IMR-90 (cell line): Measurements from ENCODE around the gene SPIN2A. TPM values are rescaled to one million over a fixed set of nuclear protein-coding genes. Genes with fewer than 3 reads are reported as not detected.
"Not testable (repeated sequence)": the region's sequence is repeated elsewhere in the genome, so short reads cannot be mapped to it uniquely, and the experiment has no call there.

Source experiments
- ATAC-seq: fragments of 200-7000 bp; cut with Tn5 transposase; 2 replicates; pipeline ENCODE4 v1.9.1; 2020; ENCODE audit warnings: low read depth, mild to moderate bottlenecking, moderate library complexity
- BruUV-seq: library from RNA; stranded (reverse); fragments of 400-500 nt; replicated peaks from 2 replicates; lab custom pipeline; 2021; lab: Mats Ljungman, UMichigan
- CTCF ChIA-PET: fragments of 300-600 bp; formaldehyde crosslinking; extraction: SDS; loops from one replicate; lab custom pipeline; 2021; ENCODE audit warnings: antibody characterized with exemption; lab: Yijun Ruan, JAX
- POLR2A ChIA-PET: fragments of 300-600 bp; sonication (Branson Sonifier 250); formaldehyde crosslinking; loops from one replicate; lab custom pipeline; 2022; ENCODE audit warnings: antibody characterized with exemption; ENCODE audit not compliant: unreplicated experiment; lab: Charles Lee
- DNase-seq: peaks from one replicate; pipeline ENCODE4 v3.0.0; 2013
- H2AFZ ChIP-seq: replicated peaks from 2 replicates; pipeline ENCODE3; 2013; ENCODE audit warnings: low read length, mild to moderate bottlenecking; ENCODE audit not compliant: poor library complexity
- H2AK5ac ChIP-seq: 2 replicates; pipeline ENCODE4 v1.6.1; 2013; ENCODE audit warnings: low read depth, low read length, inconsistent platforms
- H2AK9ac ChIP-seq: replicated peaks from 2 replicates; pipeline ENCODE3; 2013; ENCODE audit warnings: mild to moderate bottlenecking, low read depth, low read length, moderate library complexity; ENCODE audit not compliant: poor library complexity
- H2BK120ac ChIP-seq: 2 replicates; pipeline ENCODE4 v1.6.1; 2013; ENCODE audit warnings: low read depth, low read length, inconsistent platforms
- H2BK15ac ChIP-seq: 3 replicates; pipeline ENCODE4 v1.6.1; 2013; ENCODE audit warnings: low read depth, low read length, inconsistent platforms
- H2BK20ac ChIP-seq: 2 replicates; pipeline ENCODE4 v1.6.1; 2013; ENCODE audit warnings: low read depth, mild to moderate bottlenecking, inconsistent platforms, low read length, moderate library complexity
- H2BK5ac ChIP-seq: 2 replicates; pipeline ENCODE4 v1.6.1; 2013; ENCODE audit warnings: mild to moderate bottlenecking, low read depth, low read length, inconsistent platforms; ENCODE audit not compliant: poor library complexity, severe bottlenecking
- H3K14ac ChIP-seq: replicated peaks from 2 replicates; pipeline ENCODE4 v1.6.1; 2013; ENCODE audit warnings: low read depth, low read length, inconsistent platforms
- H3K18ac ChIP-seq: 2 replicates; pipeline ENCODE4 v1.6.1; 2013; ENCODE audit warnings: low read depth, low read length, control low read depth
- H3K23ac ChIP-seq: 2 replicates; pipeline ENCODE4 v1.6.1; 2013; ENCODE audit warnings: low read depth, low read length, inconsistent platforms
- H3K27ac ChIP-seq: 2 replicates; pipeline ENCODE4 v1.5.1; 2013; ENCODE audit warnings: mild to moderate bottlenecking, control low read depth, low read length; ENCODE audit not compliant: insufficient read depth
- H3K27me3 ChIP-seq: 2 replicates; pipeline ENCODE4 v1.6.1; 2013; ENCODE audit warnings: low read length; ENCODE audit not compliant: control insufficient read depth, insufficient read depth
- H3K36me3 ChIP-seq: 2 replicates; pipeline ENCODE4 v1.6.1; 2013; ENCODE audit warnings: low read length, mixed read lengths; ENCODE audit not compliant: control insufficient read depth, insufficient read depth
- H3K4ac ChIP-seq: 2 replicates; pipeline ENCODE4 v1.6.1; 2013; ENCODE audit warnings: low read depth, low read length, inconsistent platforms
- H3K4me1 ChIP-seq: 2 replicates; pipeline ENCODE4 v1.6.1; 2013; ENCODE audit warnings: low read length, mixed read lengths; ENCODE audit not compliant: control insufficient read depth, insufficient read depth
- H3K4me2 ChIP-seq: 2 replicates; pipeline ENCODE4 v1.6.1; 2013; ENCODE audit warnings: low read depth, mild to moderate bottlenecking, control low read depth, low read length, moderate library complexity
- H3K4me3 ChIP-seq: 2 replicates; pipeline ENCODE4 v1.5.1; 2013; ENCODE audit warnings: low read depth, mild to moderate bottlenecking, control low read depth, low read length, moderate library complexity; ENCODE audit not compliant: insufficient read depth
- H3K56ac ChIP-seq: 2 replicates; pipeline ENCODE4 v1.6.1; 2013; ENCODE audit warnings: low read length, inconsistent platforms; ENCODE audit not compliant: insufficient read depth; ENCODE audit errors: extremely low read depth
- H3K79me1 ChIP-seq, 2 experiments: 2 replicates each; pipeline ENCODE4 v1.6.1; 2013; ENCODE audit warnings: low read length in 2 of 2, inconsistent platforms in 1 of 2, low read depth in 1 of 2
- H3K9ac ChIP-seq: 2 replicates; pipeline ENCODE4 v1.6.1; 2013; ENCODE audit warnings: low read depth, low read length, control low read depth
- H3K9me1 ChIP-seq: 2 replicates; pipeline ENCODE4 v1.6.1; 2013; ENCODE audit warnings: low read length, inconsistent platforms; ENCODE audit not compliant: insufficient read depth
- H3K9me3 ChIP-seq: 2 replicates; pipeline ENCODE4 v1.6.1; 2013; ENCODE audit warnings: low read length; ENCODE audit not compliant: control insufficient read depth, insufficient read depth
- H4K20me1 ChIP-seq: 2 replicates; pipeline ENCODE4 v1.6.1; 2013; ENCODE audit warnings: low read length, inconsistent platforms; ENCODE audit not compliant: insufficient read depth
- H4K5ac ChIP-seq: 2 replicates; pipeline ENCODE4 v1.6.1; 2013; ENCODE audit warnings: mild to moderate bottlenecking, low read depth, low read length, control low read depth
- H4K8ac ChIP-seq, 2 experiments: 2 replicates each; pipeline ENCODE4 v1.6.1; 2013; ENCODE audit warnings: low read depth in 2 of 2, low read length in 2 of 2, control low read depth in 1 of 2, inconsistent platforms in 1 of 2
- H4K91ac ChIP-seq: 2 replicates; pipeline ENCODE4 v1.6.1; 2013; ENCODE audit warnings: low read depth, low read length, inconsistent platforms; ENCODE audit not compliant: insufficient read depth
- CEBPB ChIP-seq: IDR thresholded peaks from 2 replicates; pipeline ENCODE4 v1.6.1; 2012; ENCODE audit warnings: low read depth, low read length, improper control_type of control experiment
- ELK1 ChIP-seq: fragments of 150-350 bp; IDR thresholded peaks from 2 replicates; pipeline ENCODE4 v1.6.1; 2016; ENCODE audit warnings: low read depth, mild to moderate bottlenecking, low read length, moderate library complexity, borderline replicate concordance
- FOS ChIP-seq: fragments of 150-350 bp; IDR thresholded peaks from 2 replicates; pipeline ENCODE4 v1.6.1; 2016; ENCODE audit warnings: low read depth, low read length
- MAFK ChIP-seq: IDR thresholded peaks from 2 replicates; pipeline ENCODE4 v1.6.1; 2012; ENCODE audit warnings: low read depth, low read length, improper control_type of control experiment
- MXI1 ChIP-seq: IDR thresholded peaks from 2 replicates; pipeline ENCODE4 v1.6.1; 2012; ENCODE audit warnings: low read depth, mild to moderate bottlenecking, low read length, moderate library complexity, borderline replicate concordance
- NFE2L2 ChIP-seq: fragments of 150-350 bp; IDR thresholded peaks from 2 replicates; pipeline ENCODE4 v1.6.1; 2016; ENCODE audit warnings: low read depth, mild to moderate bottlenecking, low read length
- POLR2A ChIP-seq: IDR thresholded peaks from 2 replicates; pipeline ENCODE4 v1.6.1; 2012; ENCODE audit warnings: mild to moderate bottlenecking, low read depth, low read length
- RAD21 ChIP-seq: IDR thresholded peaks from 2 replicates; pipeline ENCODE4 v1.6.1; 2012; ENCODE audit warnings: low read length, improper control_type of control experiment
- RCOR1 ChIP-seq: IDR thresholded peaks from 2 replicates; pipeline ENCODE4 v1.6.1; 2012; ENCODE audit warnings: mild to moderate bottlenecking, low read length, improper control_type of control experiment; ENCODE audit not compliant: insufficient replicate concordance
- RFX5 ChIP-seq: IDR thresholded peaks from 2 replicates; pipeline ENCODE4 v1.8.0; 2012; ENCODE audit warnings: low read depth, mild to moderate bottlenecking, low read length, moderate library complexity
- WGBS, 2 experiments: methylation state at CpG; one replicate each; pipeline versions ENCODE4 v1.1.5 to v1.1.7; 2013; ENCODE audit warnings: missing lambda C conversion rate in 2 of 2; ENCODE audit not compliant: insufficient read length in 1 of 2; ENCODE audit errors: extremely low coverage in 2 of 2; 5-methylcytosine and 5-hydroxymethylcytosine counted together
- dilution Hi-C: fragments of 300-500 bp; cut with HindIII; formaldehyde crosslinking; loops from one replicate; pipeline ENCODE4 v1.14.3; 2018; ENCODE audit warnings: low sequenced_read_pairs; ENCODE audit not compliant: unreplicated experiment
- in situ Hi-C: fragments of 300-500 bp; cut with MboI; formaldehyde crosslinking; loops from 3 replicates; pipeline ENCODE4 v1.14.3; 2019; ENCODE audit warnings: low sequenced_read_pairs, inconsistent platforms, mixed read lengths
- intact Hi-C: fragments of 100-400 bp; cut with micrococcal nuclease; formaldehyde crosslinking; loops from 2 replicates; pipeline ENCODE4 v1.10.0; 2022
- polyA plus RNA-seq, 3 experiments: library from polyadenylated mRNA; depleted of rRNA; stranded (reverse); fragments of >200 nt; gene quantifications; 2 replicates each; pipeline ENCODE4 v1.2.3, GENCODE V29; 2012; ENCODE audit warnings: low replicate concordance in 1 of 3
- total RNA-seq: library from RNA; depleted of rRNA; stranded (reverse); fragments of >200 nt; gene quantifications from 2 replicates; pipeline ENCODE4 v1.2.3, GENCODE V29; 2012

The SPIN2A gene
- total and polyA plus RNA-seq, 2 of the 4 experiments (the other 2 are of a cell fraction): 0.18 to 0.63 TPM

GRCh38 chrX:57137501-57137900, 304 bp upstream of the SPIN2A start:
- Histone ChIP-seq H2AK9ac (peak overlapping the region; percentile 70), H2BK5ac (no peak overlapping the region), H3K14ac (no peak overlapping the region), H3K27ac (no peak overlapping the region), H3K4me2 (peak overlapping the region; percentile 79), H3K9me3 (no peaks in the 10 kb centered on the region), H3K56ac (no peak overlapping the region), H3K9ac (peak overlapping the region; percentile 37; the same call in 1 of the 2 replicates), H4K8ac (no peak overlapping the region), H3K79me1 (no peaks in the 10 kb centered on the region), H2AK5ac (no peak overlapping the region), H4K91ac (no peak overlapping the region), H3K4me1 (no peaks in the 10 kb centered on the region), H2BK120ac (no peak overlapping the region), H2AFZ (peak overlapping the region; percentile 81), H3K4me3 (peak overlapping the region; percentile 21), H2BK20ac (no peak overlapping the region), H3K23ac (no peak overlapping the region), H3K27me3 (no peaks in the 10 kb centered on the region), H3K18ac (no peak overlapping the region), H4K20me1 (no peaks in the 10 kb centered on the region), H3K9me1 (no peaks in the 10 kb centered on the region), H2BK15ac (no peak overlapping the region), H3K36me3 (no peaks in the 10 kb centered on the region), H4K5ac (no peak overlapping the region), H3K4ac (no peak overlapping the region; the same call in 1 of the 2 replicates)
- WGBS, 2 experiments: no CpG with 5 or more reads among the region's 1 CpG
- BruUV-seq: no TSS peak
- ChIA-PET POLR2A (no interaction called here), CTCF (no interaction called here)
- intact Hi-C loops: no loop called here
- no peak for DNase-seq
- in situ Hi-C loops: loop anchor here (25.0 kb wide), 1 partner anchor 775 kb away; the partner anchor contains the start of gene ZXDA
- peak; percentile 73 for ATAC-seq
- TF ChIP-seq NFE2L2 (no peak), CEBPB (no peak), MXI1 (no peak), POLR2A (no peak), FOS (no peak), RAD21 (no peak), RCOR1 (no peak), MAFK (no peak), RFX5 (no peak), ELK1 (no peak)
- dilution Hi-C loops: no loop called here

GRCh38 chrX:57136589-57136988, 608 bp downstream of the SPIN2A start:
- intact Hi-C loops, BruUV-seq, CTCF ChIA-PET, H2BK5ac ChIP-seq, H2BK120ac ChIP-seq, H2AK9ac ChIP-seq, H2AK5ac ChIP-seq, H3K9ac ChIP-seq, H3K36me3 ChIP-seq, H3K9me3 ChIP-seq, H4K20me1 ChIP-seq, H3K4me1 ChIP-seq, H3K9me1 ChIP-seq, H3K4me3 ChIP-seq, DNase-seq, H3K56ac ChIP-seq, H3K27ac ChIP-seq, H3K79me1 ChIP-seq, H3K14ac ChIP-seq, H2BK15ac ChIP-seq, H4K8ac ChIP-seq, H3K23ac ChIP-seq, POLR2A ChIA-PET, H4K5ac ChIP-seq, H4K91ac ChIP-seq, H3K4ac ChIP-seq, H2BK20ac ChIP-seq, dilution Hi-C loops, H3K27me3 ChIP-seq, H2AFZ ChIP-seq: not testable (repeated sequence)
- in situ Hi-C loops: loop anchor here (25.0 kb wide), 1 partner anchor 776 kb away; the partner anchor contains the start of gene ZXDA
- Histone ChIP-seq H3K18ac (peak overlapping the region; percentile 59; the same call in 1 of the 2 replicates), H3K4me2 (peak overlapping the region; percentile 50; the same call in 1 of the 2 replicates)
- peak; percentile 22; the same call in 1 of the 2 replicates for ATAC-seq
- WGBS, 2 experiments: 56% methylated on average over 1 of the region's 3 CpGs; no CpG with 5 or more reads in 1 of the 2 experiments
